NCI-H524 treated with DMSO at 0.1 percent for 48 hours (cell line): Measurements from ENCODE around the gene GAB2.
"Not testable (repeated sequence)": the region's sequence is repeated elsewhere in the genome, so short reads cannot be mapped to it uniquely, and the experiment has no call there.

Experiments
- DNase-seq: peaks from one replicate; lab custom pipeline; 2025; lab: John Stamatoyannopoulos, UW

The GAB2 gene

GRCh38 chr11:78248903-78249302 is 168.7 kb downstream of the GAB2 start:
- no peak for DNase-seq

GRCh38 chr11:78248191-78248590 is 169.4 kb downstream of the GAB2 start:
- no peak for DNase-seq

GRCh38 chr11:78244546-78245255 is 172.9 kb downstream of the GAB2 start:
- DNase-seq = no peak

GRCh38 chr11:78244080-78244479 is 173.5 kb downstream of the GAB2 start:
- no peak for DNase-seq

GRCh38 chr11:78241475-78241874 is 176.1 kb downstream of the GAB2 start:
- DNase-seq = no peak

- no peak for DNase-seq
Observed at GRCh38 chr11:78239781-78240180, 177.8 kb downstream of the GAB2 start.

GRCh38 chr11:78237293-78238046 is 180.2 kb downstream of the GAB2 start:
- no peak for DNase-seq

GRCh38 chr11:78234006-78234405 is 183.6 kb downstream of the GAB2 start:
- no peak for DNase-seq

GRCh38 chr11:78233046-78233445 is 184.6 kb downstream of the GAB2 start:
- DNase-seq = not testable (repeated sequence)

GRCh38 chr11:78231962-78232501 is 185.6 kb downstream of the GAB2 start:
- no peak for DNase-seq

- no peak for DNase-seq
Observed at GRCh38 chr11:78230161-78230877, 187.3 kb downstream of the GAB2 start.

- DNase-seq = no peak
Observed at GRCh38 chr11:78229106-78229505, 188.5 kb downstream of the GAB2 start.

- DNase-seq = peak; percentile 19
Observed at GRCh38 chr11:78228467-78228866, 189.2 kb downstream of the GAB2 start.

- DNase-seq = no peak
Observed at GRCh38 chr11:78227921-78228320, 189.7 kb downstream of the GAB2 start.

- no peak for DNase-seq
Observed at GRCh38 chr11:78226684-78227680, 190.6 kb downstream of the GAB2 start.

- no peak for DNase-seq
Observed at GRCh38 chr11:78224906-78225420, 192.7 kb downstream of the GAB2 start.

- no peak for DNase-seq
Observed at GRCh38 chr11:78224506-78224905, 193.1 kb downstream of the GAB2 start.

- DNase-seq = no peak
Observed at GRCh38 chr11:78223320-78223954, 194.2 kb downstream of the GAB2 start.

- not testable (repeated sequence) for DNase-seq
Observed at GRCh38 chr11:78222726-78223125, 194.9 kb downstream of the GAB2 start.
